Liver (tissue), 9 donors: ENCODE results near the gene SPDEF. TPM values are rescaled to one million over a fixed set of nuclear protein-coding genes. Genes with fewer than 3 reads are reported as not detected.

Source experiments
- DNase-seq: peaks from one replicate; pipeline ENCODE4 v3.0.0-alpha.2; 2017; ENCODE audit warnings: low spot score
- H3K27ac ChIP-seq, 2 donors: one replicate each; pipeline ENCODE4 v1.7.0; 2013; ENCODE audit warnings: inconsistent platforms in 2 of 2, low read length in 2 of 2, control low read depth in 1 of 2, low read depth in 1 of 2, mild to moderate bottlenecking in 1 of 2
- H3K27me3 ChIP-seq, 4 donors: one replicate each; pipeline versions ENCODE4 v1.6.1 to v1.7.0; 2013; ENCODE audit warnings: low read length in 3 of 4, inconsistent platforms in 1 of 4, mild to moderate bottlenecking in 1 of 4, moderate library complexity in 1 of 4; ENCODE audit not compliant: control insufficient read depth in 4 of 4, insufficient read depth in 4 of 4
- H3K36me3 ChIP-seq, 4 donors: one replicate each; pipeline versions ENCODE4 v1.6.1 to v1.7.0; 2013; ENCODE audit warnings: low read length in 3 of 4, mild to moderate bottlenecking in 3 of 4, low read depth in 1 of 4, moderate library complexity in 1 of 4; ENCODE audit not compliant: control insufficient read depth in 4 of 4, insufficient read depth in 3 of 4
- H3K4me1 ChIP-seq, 4 donors: one replicate each; pipeline versions ENCODE4 v1.6.1 to v1.7.0; 2013; ENCODE audit warnings: low read length in 3 of 4, mild to moderate bottlenecking in 3 of 4, moderate library complexity in 1 of 4; ENCODE audit not compliant: control insufficient read depth in 4 of 4, insufficient read depth in 4 of 4
- H3K4me3 ChIP-seq, 3 donors: one replicate each; pipeline versions ENCODE4 v1.6.1 to v1.7.0; 2013; ENCODE audit warnings: low read length in 3 of 3, control low read depth in 1 of 3, low read depth in 1 of 3, mild to moderate bottlenecking in 1 of 3
- H3K9ac ChIP-seq, 2 donors: one replicate each; pipeline ENCODE4 v1.7.0; 2013; ENCODE audit warnings: low read length in 2 of 2, mild to moderate bottlenecking in 2 of 2, moderate library complexity in 2 of 2, control low read depth in 1 of 2, low read depth in 1 of 2
- H3K9me3 ChIP-seq, 4 donors: one replicate each; pipeline versions ENCODE4 v1.6.1 to v1.7.0; 2013; ENCODE audit warnings: low read length in 3 of 4; ENCODE audit not compliant: control insufficient read depth in 4 of 4
- CTCF ChIP-seq: fragments of 150-350 bp; IDR thresholded peaks from 2 replicates; pipeline ENCODE4 v1.5.1; 2017; ENCODE audit warnings: improper control_type of control experiment, low read depth, low read length; ENCODE audit not compliant: missing input control
- FOXA2 ChIP-seq: IDR thresholded peaks from 2 replicates; pipeline ENCODE4 v1.6.1; 2016; ENCODE audit warnings: antibody characterized with exemption
- HNF4A ChIP-seq, 2 donors: conservative IDR thresholded peaks; 2 replicates each; pipeline ENCODE4 v1.6.1; 2016; ENCODE audit warnings: antibody characterized with exemption in 2 of 2, mild to moderate bottlenecking in 2 of 2
- HNF4G ChIP-seq: IDR thresholded peaks from 2 replicates; pipeline ENCODE4 v1.6.1; 2016; ENCODE audit warnings: antibody characterized with exemption
- JUND ChIP-seq, 2 donors: IDR thresholded peaks; 2 replicates each; pipeline ENCODE4 v1.6.1; 2016; ENCODE audit warnings: antibody characterized with exemption in 2 of 2
- MAX ChIP-seq: IDR thresholded peaks from 2 replicates; pipeline ENCODE4 v1.6.1; 2016; ENCODE audit warnings: antibody characterized with exemption
- NR2F2 ChIP-seq: IDR thresholded peaks from 2 replicates; pipeline ENCODE4 v1.6.1; 2016; ENCODE audit warnings: antibody characterized with exemption
- RAD21 ChIP-seq, 2 donors: IDR thresholded peaks; 2 replicates each; pipeline ENCODE4 v1.6.1; 2016; ENCODE audit warnings: antibody characterized with exemption in 2 of 2, mild to moderate bottlenecking in 2 of 2
- RXRA ChIP-seq, 2 donors: IDR thresholded peaks; 2 replicates each; pipeline ENCODE4 v1.6.1; 2017 to 2018; ENCODE audit warnings: antibody characterized with exemption in 2 of 2, mild to moderate bottlenecking in 1 of 2
- TAF1 ChIP-seq: conservative IDR thresholded peaks from 2 replicates; pipeline ENCODE4 v1.6.1; 2016; ENCODE audit warnings: antibody characterized with exemption, mild to moderate bottlenecking
- YY1 ChIP-seq: IDR thresholded peaks from 2 replicates; pipeline ENCODE4 v1.6.1; 2016; ENCODE audit warnings: antibody characterized with exemption, mild to moderate bottlenecking
- ZBTB33 ChIP-seq: IDR thresholded peaks from 2 replicates; pipeline ENCODE4 v1.6.1; 2016; ENCODE audit warnings: antibody characterized with exemption
- WGBS: extraction: QIAGEN DNeasy Blood & Tissue Kit; methylation state at CpG from one replicate; pipeline ENCODE4 v1.1.7; 2013; 5-methylcytosine and 5-hydroxymethylcytosine counted together
- polyA plus RNA-seq, 2 donors: library from polyadenylated mRNA; stranded (reverse) in 1 of 2; unstranded in 1 of 2; fragments of 200-250 nt in 1 of 2; fragments of >200 nt in 1 of 2; fragmentation: Nextera tagmentation in 1 of 2; extraction: Ambion mirVana in 1 of 2; gene quantifications; one replicate each; pipeline versions ENCODE4 v1.2.1 to v1.2.3, GENCODE V29; 2013 to 2015
- total RNA-seq, 2 donors: library from RNA; depleted of rRNA; stranded (reverse); fragments of >200 nt; gene quantifications; one replicate each; pipeline ENCODE4 v1.2.3, GENCODE V29; 2014
- TF ChIP-seq, protein P1 (sequence below): IDR thresholded peaks from 2 replicates; pipeline ENCODE4 v1.6.1; 2016; ENCODE audit warnings: antibody characterized with exemption, mild to moderate bottlenecking
- donor health status: healthy.
- donor health status: healthy.
- donor health status: healthy.
- donor health status: healthy.
- donor health status: healthy.

Gene SPDEF
- total and polyA plus RNA-seq, 4 donors = 0.05 to 0.09 TPM; not detected in 2

- Histone ChIP-seq H3K4me1 (peaks cover 7 to 18% (median 13%) of the 10 kb centered on the region in 4 donors), H3K4me3 (peak overlapping the region in 1 of 3 donors; percentile 30), H3K9me3 (no peaks in the 10 kb centered on the region), H3K36me3 (no peaks in the 10 kb centered on the region), H3K27me3 (no peaks in the 10 kb centered on the region), H3K9ac (peak overlapping the region in 1 of 2 donors; percentile 77), H3K27ac (no peak overlapping the region)
- WGBS = 7% methylated on average over 53 of the region's 53 CpGs
- peak; percentile 99 for DNase-seq
- TF ChIP-seq TAF1 (no peak), JUND (IDR thresholded peaks at IDR 0.05) (no peak), RAD21 (IDR thresholded peaks at IDR 0.05) (peak; percentile 71 to 81), CTCF (peak; percentile 74), MAX (no peak)
- TF ChIP-seq, protein P1, sequence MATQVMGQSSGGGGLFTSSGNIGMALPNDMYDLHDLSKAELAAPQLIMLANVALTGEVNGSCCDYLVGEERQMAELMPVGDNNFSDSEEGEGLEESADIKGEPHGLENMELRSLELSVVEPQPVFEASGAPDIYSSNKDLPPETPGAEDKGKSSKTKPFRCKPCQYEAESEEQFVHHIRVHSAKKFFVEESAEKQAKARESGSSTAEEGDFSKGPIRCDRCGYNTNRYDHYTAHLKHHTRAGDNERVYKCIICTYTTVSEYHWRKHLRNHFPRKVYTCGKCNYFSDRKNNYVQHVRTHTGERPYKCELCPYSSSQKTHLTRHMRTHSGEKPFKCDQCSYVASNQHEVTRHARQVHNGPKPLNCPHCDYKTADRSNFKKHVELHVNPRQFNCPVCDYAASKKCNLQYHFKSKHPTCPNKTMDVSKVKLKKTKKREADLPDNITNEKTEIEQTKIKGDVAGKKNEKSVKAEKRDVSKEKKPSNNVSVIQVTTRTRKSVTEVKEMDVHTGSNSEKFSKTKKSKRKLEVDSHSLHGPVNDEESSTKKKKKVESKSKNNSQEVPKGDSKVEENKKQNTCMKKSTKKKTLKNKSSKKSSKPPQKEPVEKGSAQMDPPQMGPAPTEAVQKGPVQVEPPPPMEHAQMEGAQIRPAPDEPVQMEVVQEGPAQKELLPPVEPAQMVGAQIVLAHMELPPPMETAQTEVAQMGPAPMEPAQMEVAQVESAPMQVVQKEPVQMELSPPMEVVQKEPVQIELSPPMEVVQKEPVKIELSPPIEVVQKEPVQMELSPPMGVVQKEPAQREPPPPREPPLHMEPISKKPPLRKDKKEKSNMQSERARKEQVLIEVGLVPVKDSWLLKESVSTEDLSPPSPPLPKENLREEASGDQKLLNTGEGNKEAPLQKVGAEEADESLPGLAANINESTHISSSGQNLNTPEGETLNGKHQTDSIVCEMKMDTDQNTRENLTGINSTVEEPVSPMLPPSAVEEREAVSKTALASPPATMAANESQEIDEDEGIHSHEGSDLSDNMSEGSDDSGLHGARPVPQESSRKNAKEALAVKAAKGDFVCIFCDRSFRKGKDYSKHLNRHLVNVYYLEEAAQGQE = no peak
These were observed 29.0 kb downstream of the SPDEF start for GRCh38 chr6:34526992-34527728.

- no peaks in the 10 kb centered on the region for H3K27me3 ChIP-seq
- TF ChIP-seq HNF4G (no peak), HNF4A (conservative IDR thresholded peaks at IDR 0.05) (no peak), RAD21 (IDR thresholded peaks at IDR 0.05) (no peak), RXRA (IDR thresholded peaks at IDR 0.05) (no peak), YY1 (no peak), FOXA2 (no peak), NR2F2 (no peak), ZBTB33 (no peak)
- TF ChIP-seq, protein P1 = no peak
- 86% methylated on average over 23 of the region's 23 CpGs for WGBS
- DNase-seq = no peak
- no peak overlapping the region for H3K27ac ChIP-seq
- H3K36me3 ChIP-seq = no peaks in the 10 kb centered on the region
- peak overlapping the region in 1 of 2 donors; percentile 77 for H3K9ac ChIP-seq
- no peak overlapping the region for H3K4me3 ChIP-seq
- H3K9me3 ChIP-seq = no peaks in the 10 kb centered on the region
- peaks cover 7 to 18% (median 13%) of the 10 kb centered on the region in 4 donors for H3K4me1 ChIP-seq
These were observed 29.7 kb downstream of the SPDEF start for GRCh38 chr6:34526241-34526972.
